Mesothelial cell of epicardium (in vitro differentiated cells): ENCODE data around the gene MED12. TPM values are rescaled to one million over a fixed set of nuclear protein-coding genes. Genes with fewer than 3 reads are reported as not detected.

ENCODE experiments used
- DNase-seq, 2 experiments: peaks; one replicate each; pipeline ENCODE4 v3.0.0; 2021; ENCODE audit warnings: low spot score in 2 of 2; ENCODE audit not compliant: unreplicated experiment in 2 of 2
- H3K27ac Mint-ChIP-seq: 2 replicates; pipeline ENCODE4 v1.8.0; 2021; ENCODE audit warnings: mixed read lengths
- H3K27me3 Mint-ChIP-seq: 2 replicates; pipeline ENCODE4 v1.8.0; 2021; ENCODE audit warnings: low read depth, mixed read lengths
- H3K36me3 Mint-ChIP-seq: 2 replicates; pipeline ENCODE4 v1.8.0; 2021; ENCODE audit warnings: mixed read lengths
- H3K4me1 Mint-ChIP-seq: 2 replicates; pipeline ENCODE4 v1.8.0; 2021; ENCODE audit warnings: mixed read lengths
- H3K4me3 Mint-ChIP-seq: 2 replicates; pipeline ENCODE4 v1.8.0; 2021; ENCODE audit warnings: mild to moderate bottlenecking, moderate library complexity, mixed read lengths
- H3K9me3 Mint-ChIP-seq: 2 replicates; pipeline ENCODE4 v1.8.0; 2021; ENCODE audit warnings: mixed read lengths
- total RNA-seq: library from RNA; stranded (reverse); gene quantifications from 3 replicates; pipeline ENCODE4 v1.2.1, GENCODE V29; 2021
- TF ChIP-seq, protein P1 (sequence below): fragments of 200-600 bp; sonication (generic); IDR thresholded peaks from one replicate; pipeline ENCODE4 v1.5.0; 2021; ENCODE audit warnings: antibody characterized with exemption; ENCODE audit not compliant: unreplicated experiment

The MED12 gene
- total RNA-seq, 1 donor from 2014 or later = 91.6 TPM

DNA sequence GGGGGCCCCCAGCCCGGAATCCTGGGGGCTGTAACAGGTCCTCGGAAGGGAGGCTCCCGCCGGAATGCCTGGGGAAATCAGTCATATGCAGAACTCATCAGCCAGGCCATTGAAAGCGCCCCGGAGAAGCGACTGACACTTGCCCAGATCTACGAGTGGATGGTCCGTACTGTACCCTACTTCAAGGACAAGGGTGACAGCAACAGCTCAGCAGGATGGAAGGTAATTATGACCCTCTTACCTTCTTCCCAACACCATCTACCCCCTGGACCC, 21.7 kb upstream of the MED12 start:
- Mint-ChIP-seq H3K4me3 (peak overlapping the region; percentile 83), H3K27ac (no peak overlapping the region), H3K4me1 (peaks cover 29% of the 10 kb centered on the region), H3K27me3 (no peaks in the 10 kb centered on the region), H3K9me3 (peaks cover 15% of the 10 kb centered on the region), H3K36me3 (no peaks in the 10 kb centered on the region)
- TF ChIP-seq, protein P1, sequence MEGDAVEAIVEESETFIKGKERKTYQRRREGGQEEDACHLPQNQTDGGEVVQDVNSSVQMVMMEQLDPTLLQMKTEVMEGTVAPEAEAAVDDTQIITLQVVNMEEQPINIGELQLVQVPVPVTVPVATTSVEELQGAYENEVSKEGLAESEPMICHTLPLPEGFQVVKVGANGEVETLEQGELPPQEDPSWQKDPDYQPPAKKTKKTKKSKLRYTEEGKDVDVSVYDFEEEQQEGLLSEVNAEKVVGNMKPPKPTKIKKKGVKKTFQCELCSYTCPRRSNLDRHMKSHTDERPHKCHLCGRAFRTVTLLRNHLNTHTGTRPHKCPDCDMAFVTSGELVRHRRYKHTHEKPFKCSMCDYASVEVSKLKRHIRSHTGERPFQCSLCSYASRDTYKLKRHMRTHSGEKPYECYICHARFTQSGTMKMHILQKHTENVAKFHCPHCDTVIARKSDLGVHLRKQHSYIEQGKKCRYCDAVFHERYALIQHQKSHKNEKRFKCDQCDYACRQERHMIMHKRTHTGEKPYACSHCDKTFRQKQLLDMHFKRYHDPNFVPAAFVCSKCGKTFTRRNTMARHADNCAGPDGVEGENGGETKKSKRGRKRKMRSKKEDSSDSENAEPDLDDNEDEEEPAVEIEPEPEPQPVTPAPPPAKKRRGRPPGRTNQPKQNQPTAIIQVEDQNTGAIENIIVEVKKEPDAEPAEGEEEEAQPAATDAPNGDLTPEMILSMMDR = no peak
- no peak for DNase-seq

DNA sequence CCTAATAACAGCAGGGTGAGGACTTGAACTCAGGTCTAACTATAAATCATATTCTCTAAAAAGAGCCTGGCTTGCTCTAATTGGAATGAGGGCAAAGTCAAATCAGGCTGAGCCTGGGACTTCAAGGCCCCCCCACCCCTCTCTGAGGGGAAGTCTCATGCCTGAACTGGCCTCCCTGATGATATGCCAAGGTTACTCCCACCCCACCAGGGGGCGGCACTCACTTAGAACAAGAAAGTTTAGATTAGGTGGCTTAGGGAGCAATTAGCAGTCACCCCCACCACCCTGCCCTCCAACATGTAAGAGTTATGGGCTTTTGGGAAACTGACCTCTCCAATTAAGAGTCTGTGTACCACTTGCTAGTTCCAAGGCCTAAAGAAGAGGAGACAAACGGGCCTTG, 20.1 kb upstream of the MED12 start:
- DNase-seq = no peak
- Mint-ChIP-seq H3K27ac (no peak overlapping the region), H3K27me3 (no peaks in the 10 kb centered on the region), H3K9me3 (peaks cover 8% of the 10 kb centered on the region), H3K4me3 (no peak overlapping the region), H3K4me1 (peaks cover 39% of the 10 kb centered on the region), H3K36me3 (no peaks in the 10 kb centered on the region)
- TF ChIP-seq, protein P1 = peak; percentile 30

DNA sequence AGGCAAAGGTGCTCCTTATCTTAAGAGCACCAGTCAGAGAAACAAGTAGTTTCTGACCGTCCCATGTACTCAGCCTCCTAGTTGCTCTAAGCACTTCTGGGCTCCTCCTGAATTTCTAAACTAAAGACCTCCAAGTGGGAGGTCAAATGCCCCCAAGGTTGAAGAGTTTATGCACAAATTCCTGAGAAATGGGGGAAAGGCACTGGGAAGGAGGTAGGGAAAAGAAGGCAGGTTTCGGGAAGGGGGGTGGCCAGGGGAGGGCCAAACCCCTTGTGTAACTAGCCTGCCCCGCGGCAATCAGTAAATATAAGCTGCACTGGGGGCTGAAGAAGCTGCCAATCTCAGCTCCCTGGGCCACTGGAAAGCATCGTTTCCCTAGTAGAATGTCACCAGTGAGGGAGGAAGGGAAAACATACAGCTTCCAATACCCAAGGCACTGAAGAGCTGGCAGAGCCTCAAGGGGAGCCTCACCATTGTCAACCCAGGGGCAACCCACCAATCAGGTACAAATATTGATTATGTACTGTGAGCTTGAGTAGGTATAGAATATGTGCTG, 19.4 kb upstream of the MED12 start:
- H3K27me3 Mint-ChIP-seq = no peaks in the 10 kb centered on the region
- TF ChIP-seq, protein P1 = no peak

DNA sequence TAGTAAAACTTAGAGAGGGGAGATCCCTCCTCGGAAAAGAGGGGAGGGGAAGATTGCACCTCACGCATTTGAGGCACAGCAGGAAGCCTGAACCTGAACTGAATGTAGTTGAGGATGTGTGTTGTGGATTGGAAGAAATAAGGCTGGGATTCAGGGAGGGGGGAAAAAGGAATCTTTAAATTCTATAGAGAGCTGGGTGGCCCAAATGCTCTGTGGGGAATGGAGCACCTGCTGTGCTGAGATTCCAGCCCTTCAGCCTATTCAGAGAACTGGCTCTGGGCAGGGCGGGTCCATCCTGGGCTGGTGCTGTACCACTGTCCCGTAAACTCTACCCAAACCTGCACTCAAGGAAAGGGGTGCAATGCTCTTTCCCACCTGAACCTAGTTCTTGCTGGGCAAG, 18.7 kb upstream of the MED12 start:
- no peak overlapping the region for H3K4me3 Mint-ChIP-seq
- no peaks in the 10 kb centered on the region for H3K36me3 Mint-ChIP-seq
- peaks cover 5% of the 10 kb centered on the region for H3K9me3 Mint-ChIP-seq
- H3K27ac Mint-ChIP-seq = no peak overlapping the region
- H3K4me1 Mint-ChIP-seq = peaks cover 52% of the 10 kb centered on the region
- no peak for DNase-seq
- TF ChIP-seq, protein P1 = no peak
- H3K27me3 Mint-ChIP-seq = no peaks in the 10 kb centered on the region

More for the DNA sequence above, 19.4 kb upstream of the MED12 start:
- DNase-seq = no peak
- no peaks in the 10 kb centered on the region for H3K36me3 Mint-ChIP-seq
- H3K27ac Mint-ChIP-seq = no peak overlapping the region
- peaks cover 5% of the 10 kb centered on the region for H3K9me3 Mint-ChIP-seq
- H3K4me1 Mint-ChIP-seq = peaks cover 46% of the 10 kb centered on the region
- H3K4me3 Mint-ChIP-seq = no peak overlapping the region

DNA sequence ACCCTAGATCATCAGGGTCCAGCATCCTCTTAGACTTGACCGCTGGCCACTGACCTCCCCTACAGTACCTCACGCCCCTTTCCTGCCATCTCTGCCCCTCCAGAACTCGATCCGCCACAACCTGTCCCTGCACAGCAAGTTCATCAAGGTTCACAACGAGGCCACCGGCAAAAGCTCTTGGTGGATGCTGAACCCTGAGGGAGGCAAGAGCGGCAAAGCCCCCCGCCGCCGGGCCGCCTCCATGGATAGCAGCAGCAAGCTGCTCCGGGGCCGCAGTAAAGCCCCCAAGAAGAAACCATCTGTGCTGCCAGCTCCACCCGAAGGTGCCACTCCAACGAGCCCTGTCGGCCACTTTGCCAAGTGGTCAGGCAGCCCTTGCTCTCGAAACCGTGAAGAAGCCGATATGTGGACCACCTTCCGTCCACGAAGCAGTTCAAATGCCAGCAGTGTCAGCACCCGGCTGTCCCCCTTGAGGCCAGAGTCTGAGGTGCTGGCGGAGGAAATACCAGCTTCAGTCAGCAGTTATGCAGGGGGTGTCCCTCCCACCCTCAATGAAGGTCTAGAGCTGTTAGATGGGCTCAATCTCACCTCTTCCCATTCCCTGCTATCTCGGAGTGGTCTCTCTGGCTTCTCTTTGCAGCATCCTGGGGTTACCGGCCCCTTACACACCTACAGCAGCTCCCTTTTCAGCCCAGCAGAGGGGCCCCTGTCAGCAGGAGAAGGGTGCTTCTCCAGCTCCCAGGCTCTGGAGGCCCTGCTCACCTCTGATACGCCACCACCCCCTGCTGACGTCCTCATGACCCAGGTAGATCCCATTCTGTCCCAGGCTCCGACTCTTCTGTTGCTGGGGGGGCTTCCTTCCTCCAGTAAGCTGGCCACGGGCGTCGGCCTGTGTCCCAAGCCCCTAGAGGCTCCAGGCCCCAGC, 17.6 kb upstream of the MED12 start:
- no peaks in the 10 kb centered on the region for H3K27me3 Mint-ChIP-seq
- H3K4me3 Mint-ChIP-seq = no peak overlapping the region
- H3K36me3 Mint-ChIP-seq = no peaks in the 10 kb centered on the region
- TF ChIP-seq, protein P1 = no peak
- DNase-seq = no peak
- no peak overlapping the region for H3K27ac Mint-ChIP-seq
- peaks cover 5% of the 10 kb centered on the region for H3K9me3 Mint-ChIP-seq
- peaks cover 50% of the 10 kb centered on the region for H3K4me1 Mint-ChIP-seq
